ENCODE data around the gene CEP89. TPM values are rescaled to one million over a fixed set of nuclear protein-coding genes. Genes with fewer than 3 reads are reported as not detected.
"Not testable (repeated sequence)": the region's sequence is repeated elsewhere in the genome, so short reads cannot be mapped to it uniquely, and the experiment has no call there.

CEP89 gene
- total RNA-seq, 1 experiment from 2014 or later = 3.2 TPM

DNA sequence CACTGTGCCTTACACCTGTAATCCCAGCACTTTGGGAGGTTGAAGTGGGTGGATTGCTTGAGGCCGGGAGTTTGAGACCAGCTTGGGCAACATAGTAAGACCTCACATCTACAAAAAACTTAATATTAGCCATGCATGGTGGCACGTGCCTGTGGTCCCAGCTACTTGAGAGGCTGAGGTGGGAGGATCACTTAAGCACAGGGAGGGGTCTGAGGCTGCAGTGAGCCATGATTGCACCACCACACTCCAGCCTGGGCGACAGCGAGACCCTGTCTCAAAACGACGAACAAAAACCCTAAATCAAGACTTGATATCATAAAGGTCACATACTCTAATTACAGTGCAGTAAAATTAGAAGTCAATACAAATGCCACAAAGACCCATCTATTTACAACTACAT is 119.5 kb downstream of the CEP89 start:
- Histone ChIP-seq H4K20me1 (ENCODE audit: insufficient read depth, low read depth, low read length) (no peaks in the 10 kb centered on the region), H3K4me1 (ENCODE audit: low read length) (no peaks in the 10 kb centered on the region), H3K4me3 (ENCODE audit: low read length) (no peak overlapping the region), H3K9me2 (replicated peaks; ENCODE audit: insufficient read depth, low read length) (no peaks in the 10 kb centered on the region), H3K9me3 (ENCODE audit: low read length) (no peaks in the 10 kb centered on the region), H2AFZ (ENCODE audit: low read length) (no peak overlapping the region), H3K4me2 (ENCODE audit: low read depth, low read length, poor library complexity, severe bottlenecking) (no peak overlapping the region), H3K9ac (ENCODE audit: low read length) (no peak overlapping the region), H3K27ac (ENCODE audit: low read length) (no peak overlapping the region), H3K36me3 (ENCODE audit: insufficient read depth, low read length) (no peaks in the 10 kb centered on the region), H3K27me3 (ENCODE audit: low read length) (no peaks in the 10 kb centered on the region), H3K79me2 (ENCODE audit: low read length) (no peaks in the 10 kb centered on the region)
- no peak for DNase-seq

DNA sequence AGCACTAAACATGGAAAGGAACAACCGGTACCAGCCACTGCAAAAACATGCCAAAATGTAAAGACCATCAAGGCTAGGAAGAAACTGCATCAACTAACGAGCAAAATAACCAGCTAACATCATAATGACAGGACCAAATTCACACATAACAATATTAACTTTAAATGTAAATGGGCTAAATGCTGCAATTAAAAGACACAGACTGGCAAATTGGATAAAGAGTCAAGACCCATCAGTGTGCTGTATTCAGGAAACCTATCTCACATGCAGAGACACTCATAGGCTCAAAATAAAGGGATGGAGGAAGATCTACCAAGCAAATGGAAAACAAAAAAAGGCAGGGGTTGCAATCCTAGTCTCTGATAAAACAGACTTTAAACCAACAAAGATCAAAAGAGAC is 123.7 kb downstream of the CEP89 start:
- not testable (repeated sequence) for H3K27ac ChIP-seq (ENCODE audit: low read length); H3K9me2 ChIP-seq (replicated peaks; ENCODE audit: insufficient read depth, low read length); H3K4me1 ChIP-seq (ENCODE audit: low read length); H3K9ac ChIP-seq (ENCODE audit: low read length); H3K9me3 ChIP-seq (ENCODE audit: low read length); H3K4me2 ChIP-seq (ENCODE audit: low read depth, low read length, poor library complexity, severe bottlenecking); H2AFZ ChIP-seq (ENCODE audit: low read length); H4K20me1 ChIP-seq (ENCODE audit: insufficient read depth, low read depth, low read length); H3K36me3 ChIP-seq (ENCODE audit: insufficient read depth, low read length); H3K4me3 ChIP-seq (ENCODE audit: low read length); H3K79me2 ChIP-seq (ENCODE audit: low read length); DNase-seq; H3K27me3 ChIP-seq (ENCODE audit: low read length)

DNA sequence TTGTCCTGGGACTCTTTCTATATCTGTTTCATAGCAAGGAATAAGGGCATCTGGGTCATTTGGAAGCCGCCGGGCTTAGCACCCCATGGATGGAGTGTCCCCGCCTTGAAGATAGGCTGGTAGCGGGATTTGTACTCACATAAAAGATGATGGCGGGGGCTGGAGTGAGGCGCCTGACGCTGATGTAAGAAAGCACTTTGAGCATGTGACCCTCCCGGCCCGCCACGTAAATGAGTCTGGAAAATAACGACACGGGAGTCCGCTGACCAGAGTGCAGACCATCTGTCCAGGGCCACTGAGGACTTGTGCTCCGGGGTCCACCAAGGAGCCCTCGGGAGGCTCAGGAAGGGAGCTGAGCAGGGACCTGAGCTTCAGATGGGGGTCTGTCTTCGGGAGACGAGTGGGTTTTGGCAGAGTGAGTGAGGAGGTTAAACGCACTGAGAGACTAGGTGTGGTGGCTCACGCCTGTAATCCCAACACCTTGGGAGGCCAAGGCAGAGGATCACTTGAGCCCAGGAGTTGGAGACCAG is 128.0 kb downstream of the CEP89 start:
- H3K4me1 ChIP-seq (ENCODE audit: low read length) = no peaks in the 10 kb centered on the region
- H3K9me2 ChIP-seq (replicated peaks; ENCODE audit: insufficient read depth, low read length) = no peaks in the 10 kb centered on the region
- no peaks in the 10 kb centered on the region for H3K27me3 ChIP-seq (ENCODE audit: low read length)
- H2AFZ ChIP-seq (ENCODE audit: low read length) = no peak overlapping the region
- no peaks in the 10 kb centered on the region for H3K9me3 ChIP-seq (ENCODE audit: low read length)
- no peak overlapping the region for H3K4me2 ChIP-seq (ENCODE audit: low read depth, low read length, poor library complexity, severe bottlenecking)
- H3K79me2 ChIP-seq (ENCODE audit: low read length) = no peaks in the 10 kb centered on the region
- H4K20me1 ChIP-seq (ENCODE audit: insufficient read depth, low read depth, low read length) = no peaks in the 10 kb centered on the region
- no peak overlapping the region for H3K27ac ChIP-seq (ENCODE audit: low read length)
- H3K36me3 ChIP-seq (ENCODE audit: insufficient read depth, low read length) = no peaks in the 10 kb centered on the region
- H3K9ac ChIP-seq (ENCODE audit: low read length) = no peak overlapping the region
- no peak for DNase-seq
- no peak overlapping the region for H3K4me3 ChIP-seq (ENCODE audit: low read length)

DNA sequence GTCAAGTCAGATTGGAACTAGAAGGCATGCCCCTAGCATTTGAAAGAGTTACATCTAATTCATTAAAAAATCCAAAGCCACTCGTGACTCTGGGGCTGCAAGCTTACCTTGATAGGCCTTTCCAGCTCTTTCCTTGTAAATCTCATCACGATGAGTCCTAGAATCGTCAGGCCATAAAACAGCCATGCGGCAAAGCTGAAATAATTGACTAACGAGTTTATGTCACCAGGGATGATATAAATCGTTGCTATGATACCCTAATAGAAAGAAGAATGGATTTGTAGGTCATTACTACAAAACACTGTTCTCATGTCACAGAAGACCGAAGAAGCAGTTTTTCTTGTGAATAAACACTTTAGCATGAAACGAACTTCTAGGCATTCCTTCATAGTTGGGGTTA is 129.7 kb downstream of the CEP89 start:
- Histone ChIP-seq H3K36me3 (ENCODE audit: insufficient read depth, low read length) (no peaks in the 10 kb centered on the region), H3K27me3 (ENCODE audit: low read length) (no peaks in the 10 kb centered on the region), H3K9me3 (ENCODE audit: low read length) (no peaks in the 10 kb centered on the region), H3K4me1 (ENCODE audit: low read length) (no peaks in the 10 kb centered on the region), H3K9me2 (replicated peaks; ENCODE audit: insufficient read depth, low read length) (no peaks in the 10 kb centered on the region), H4K20me1 (ENCODE audit: insufficient read depth, low read depth, low read length) (no peaks in the 10 kb centered on the region), H2AFZ (ENCODE audit: low read length) (no peak overlapping the region), H3K27ac (ENCODE audit: low read length) (no peak overlapping the region), H3K9ac (ENCODE audit: low read length) (no peak overlapping the region), H3K4me2 (ENCODE audit: low read depth, low read length, poor library complexity, severe bottlenecking) (no peak overlapping the region), H3K4me3 (ENCODE audit: low read length) (no peak overlapping the region), H3K79me2 (ENCODE audit: low read length) (no peaks in the 10 kb centered on the region)
- no peak for DNase-seq

DNA sequence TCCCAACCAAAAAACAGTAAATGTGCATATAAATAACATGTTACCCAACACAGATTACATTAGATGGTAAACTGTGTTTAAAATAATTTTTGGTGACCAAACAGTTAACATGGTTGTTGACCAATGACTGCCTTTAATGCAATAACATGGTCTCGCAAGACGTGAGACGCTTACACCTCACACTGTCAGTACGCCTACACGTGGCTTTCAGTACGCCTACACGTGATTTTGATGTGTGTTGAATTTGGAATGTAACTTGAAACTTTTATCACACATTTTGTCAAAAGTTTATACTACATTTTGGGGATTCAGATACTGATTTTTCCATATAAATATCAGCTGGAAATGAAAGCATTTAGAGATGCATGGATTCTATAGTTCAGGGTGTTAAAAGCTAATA is 134.2 kb downstream of the CEP89 start:
- Histone ChIP-seq H3K79me2 (ENCODE audit: low read length) (no peaks in the 10 kb centered on the region), H3K36me3 (ENCODE audit: insufficient read depth, low read length) (no peaks in the 10 kb centered on the region), H3K9ac (ENCODE audit: low read length) (no peak overlapping the region), H3K9me2 (replicated peaks; ENCODE audit: insufficient read depth, low read length) (no peaks in the 10 kb centered on the region), H3K27ac (ENCODE audit: low read length) (no peak overlapping the region), H3K27me3 (ENCODE audit: low read length) (no peaks in the 10 kb centered on the region), H3K4me1 (ENCODE audit: low read length) (no peaks in the 10 kb centered on the region), H2AFZ (ENCODE audit: low read length) (no peak overlapping the region), H3K9me3 (ENCODE audit: low read length) (no peaks in the 10 kb centered on the region), H3K4me2 (ENCODE audit: low read depth, low read length, poor library complexity, severe bottlenecking) (no peak overlapping the region), H4K20me1 (ENCODE audit: insufficient read depth, low read depth, low read length) (no peaks in the 10 kb centered on the region), H3K4me3 (ENCODE audit: low read length) (no peak overlapping the region)
- no peak for DNase-seq

DNA sequence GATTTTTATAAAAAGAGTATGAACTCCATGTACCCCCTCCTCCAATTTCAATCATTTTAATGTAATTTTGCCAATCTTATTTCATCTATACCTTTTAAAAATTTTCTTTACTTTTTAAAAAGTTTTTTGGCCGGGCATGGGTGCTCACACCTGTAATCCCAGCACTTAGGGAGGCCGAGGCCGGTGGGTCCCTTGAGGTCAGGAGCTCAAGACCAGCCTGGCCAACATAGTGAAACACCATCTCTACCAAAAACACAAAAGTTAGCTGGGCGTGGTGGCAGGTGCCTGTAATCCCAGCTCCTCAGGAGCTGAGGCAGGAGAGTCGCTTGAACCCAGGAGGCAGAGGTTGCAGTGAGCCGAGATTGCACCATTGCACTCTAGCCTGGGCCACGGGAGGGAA is 138.4 kb downstream of the CEP89 start:
- not testable (repeated sequence) for H3K27me3 ChIP-seq (ENCODE audit: low read length); H3K4me3 ChIP-seq (ENCODE audit: low read length); H3K79me2 ChIP-seq (ENCODE audit: low read length); H3K9ac ChIP-seq (ENCODE audit: low read length); H3K36me3 ChIP-seq (ENCODE audit: insufficient read depth, low read length); H4K20me1 ChIP-seq (ENCODE audit: insufficient read depth, low read depth, low read length); H3K9me2 ChIP-seq (replicated peaks; ENCODE audit: insufficient read depth, low read length); H2AFZ ChIP-seq (ENCODE audit: low read length); DNase-seq; H3K9me3 ChIP-seq (ENCODE audit: low read length); H3K4me1 ChIP-seq (ENCODE audit: low read length); H3K4me2 ChIP-seq (ENCODE audit: low read depth, low read length, poor library complexity, severe bottlenecking); H3K27ac ChIP-seq (ENCODE audit: low read length)

DNA sequence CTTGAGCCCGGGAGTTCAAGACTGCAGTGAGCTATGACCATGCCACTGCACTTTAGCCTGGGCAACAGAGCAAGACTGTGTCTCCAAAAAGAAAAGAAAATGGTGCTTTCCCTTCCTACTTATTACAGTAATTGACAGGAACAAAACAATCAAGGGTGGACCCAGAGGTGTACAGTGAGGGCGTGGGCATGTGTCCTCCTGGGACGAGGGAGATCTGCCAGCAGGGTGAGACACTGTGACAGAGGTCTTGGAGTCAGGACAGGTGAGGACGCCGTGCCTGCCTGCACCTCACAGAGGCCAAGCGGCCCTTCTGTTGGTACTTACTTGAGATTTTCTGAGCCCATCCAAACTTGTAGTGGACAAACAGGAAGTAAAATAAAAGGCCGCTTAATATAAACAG is 138.9 kb downstream of the CEP89 start:
- not testable (repeated sequence) for H2AFZ ChIP-seq (ENCODE audit: low read length); H3K9ac ChIP-seq (ENCODE audit: low read length); H3K4me3 ChIP-seq (ENCODE audit: low read length); H3K4me1 ChIP-seq (ENCODE audit: low read length); H3K9me3 ChIP-seq (ENCODE audit: low read length); H3K79me2 ChIP-seq (ENCODE audit: low read length); H3K4me2 ChIP-seq (ENCODE audit: low read depth, low read length, poor library complexity, severe bottlenecking); H3K9me2 ChIP-seq (replicated peaks; ENCODE audit: insufficient read depth, low read length); H4K20me1 ChIP-seq (ENCODE audit: insufficient read depth, low read depth, low read length); DNase-seq; H3K27me3 ChIP-seq (ENCODE audit: low read length); H3K36me3 ChIP-seq (ENCODE audit: insufficient read depth, low read length); H3K27ac ChIP-seq (ENCODE audit: low read length)

DNA sequence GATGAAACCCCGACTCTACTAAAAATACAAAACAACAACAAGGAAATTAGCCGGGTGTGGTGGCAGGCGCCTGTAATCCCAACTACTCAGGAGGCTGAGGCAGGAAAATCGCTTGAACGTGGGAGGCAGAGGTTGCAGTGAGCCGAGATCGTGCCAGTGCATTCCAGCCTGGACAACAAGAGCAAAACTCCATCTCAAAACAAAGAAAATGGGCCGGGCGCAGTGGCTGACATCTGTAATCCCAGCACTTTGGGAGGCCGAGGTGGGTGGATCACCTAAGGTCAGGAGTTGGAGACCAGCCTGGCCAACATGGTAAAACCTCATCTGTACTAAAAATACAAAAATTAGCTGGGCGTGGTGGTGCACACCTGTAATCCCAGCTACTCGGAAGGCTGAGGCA is 139.7 kb downstream of the CEP89 start:
- not testable (repeated sequence) for H2AFZ ChIP-seq (ENCODE audit: low read length); H3K27me3 ChIP-seq (ENCODE audit: low read length); H3K9me3 ChIP-seq (ENCODE audit: low read length); DNase-seq; H3K36me3 ChIP-seq (ENCODE audit: insufficient read depth, low read length); H4K20me1 ChIP-seq (ENCODE audit: insufficient read depth, low read depth, low read length); H3K4me2 ChIP-seq (ENCODE audit: low read depth, low read length, poor library complexity, severe bottlenecking); H3K9me2 ChIP-seq (replicated peaks; ENCODE audit: insufficient read depth, low read length); H3K4me3 ChIP-seq (ENCODE audit: low read length); H3K27ac ChIP-seq (ENCODE audit: low read length); H3K9ac ChIP-seq (ENCODE audit: low read length); H3K79me2 ChIP-seq (ENCODE audit: low read length); H3K4me1 ChIP-seq (ENCODE audit: low read length)

DNA sequence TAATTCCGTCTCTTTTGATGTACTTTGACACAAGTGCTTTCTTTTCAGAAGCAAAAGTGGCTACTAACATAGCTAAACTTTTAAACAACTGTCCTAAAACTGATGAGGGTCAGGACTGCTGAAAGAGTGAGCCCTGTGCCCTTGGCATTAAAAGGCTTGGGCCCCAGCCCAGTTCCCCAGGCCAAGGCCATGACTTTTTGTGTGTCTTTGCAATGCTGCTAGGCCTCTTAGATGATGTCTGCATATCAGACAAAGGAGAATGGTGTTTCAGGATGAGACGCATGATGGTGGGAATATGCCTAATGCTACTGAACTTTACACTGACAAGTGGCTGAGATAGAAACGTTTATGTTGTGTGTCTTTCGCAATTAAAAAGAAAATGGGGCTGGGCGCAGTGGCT is 140.1 kb downstream of the CEP89 start:
- Histone ChIP-seq H3K9me2 (replicated peaks; ENCODE audit: insufficient read depth, low read length) (no peaks in the 10 kb centered on the region), H3K4me3 (ENCODE audit: low read length) (no peak overlapping the region), H3K9me3 (ENCODE audit: low read length) (no peaks in the 10 kb centered on the region), H3K27ac (ENCODE audit: low read length) (no peak overlapping the region), H3K4me2 (ENCODE audit: low read depth, low read length, poor library complexity, severe bottlenecking) (no peak overlapping the region), H3K79me2 (ENCODE audit: low read length) (no peaks in the 10 kb centered on the region), H4K20me1 (ENCODE audit: insufficient read depth, low read depth, low read length) (no peaks in the 10 kb centered on the region), H3K4me1 (ENCODE audit: low read length) (no peaks in the 10 kb centered on the region), H2AFZ (ENCODE audit: low read length) (no peak overlapping the region), H3K9ac (ENCODE audit: low read length) (no peak overlapping the region), H3K27me3 (ENCODE audit: low read length) (no peaks in the 10 kb centered on the region), H3K36me3 (ENCODE audit: insufficient read depth, low read length) (no peaks in the 10 kb centered on the region)
- DNase-seq = no peak

Measured in Karpas-422 (cell line).